GM19467 (cell line): ENCODE data around the gene MAST4.
"Not testable (repeated sequence)": the region's sequence is repeated elsewhere in the genome, so short reads cannot be mapped to it uniquely, and the experiment has no call there.

Experiments
- ATAC-seq: cut with Tn5 transposase; IDR thresholded peaks from one replicate; pipeline ENCODE4 v1.9.1; 2021; ENCODE audit warnings: mild to moderate bottlenecking, moderate library complexity; ENCODE audit not compliant: unreplicated experiment

MAST4 gene

DNA sequence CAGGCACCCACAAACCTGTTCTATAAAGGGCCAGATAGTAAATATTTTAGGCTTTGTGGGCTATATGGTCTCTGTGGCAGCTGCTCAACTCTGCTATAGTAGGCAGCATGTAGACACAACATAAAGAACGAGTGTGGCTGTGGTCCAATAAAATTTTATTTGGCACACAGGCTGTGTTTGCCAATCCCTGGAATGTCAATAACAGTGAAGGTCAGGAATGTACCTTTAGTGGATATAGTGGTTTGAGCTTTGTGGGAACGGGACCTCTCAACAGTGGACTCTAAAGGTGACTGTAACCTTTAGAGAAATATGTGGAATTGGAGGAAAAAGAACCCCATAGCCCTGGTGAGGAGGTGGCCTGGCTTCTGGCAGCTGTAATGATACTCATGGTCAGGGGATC is 145.2 kb downstream of the MAST4 start:
- no peak for ATAC-seq

DNA sequence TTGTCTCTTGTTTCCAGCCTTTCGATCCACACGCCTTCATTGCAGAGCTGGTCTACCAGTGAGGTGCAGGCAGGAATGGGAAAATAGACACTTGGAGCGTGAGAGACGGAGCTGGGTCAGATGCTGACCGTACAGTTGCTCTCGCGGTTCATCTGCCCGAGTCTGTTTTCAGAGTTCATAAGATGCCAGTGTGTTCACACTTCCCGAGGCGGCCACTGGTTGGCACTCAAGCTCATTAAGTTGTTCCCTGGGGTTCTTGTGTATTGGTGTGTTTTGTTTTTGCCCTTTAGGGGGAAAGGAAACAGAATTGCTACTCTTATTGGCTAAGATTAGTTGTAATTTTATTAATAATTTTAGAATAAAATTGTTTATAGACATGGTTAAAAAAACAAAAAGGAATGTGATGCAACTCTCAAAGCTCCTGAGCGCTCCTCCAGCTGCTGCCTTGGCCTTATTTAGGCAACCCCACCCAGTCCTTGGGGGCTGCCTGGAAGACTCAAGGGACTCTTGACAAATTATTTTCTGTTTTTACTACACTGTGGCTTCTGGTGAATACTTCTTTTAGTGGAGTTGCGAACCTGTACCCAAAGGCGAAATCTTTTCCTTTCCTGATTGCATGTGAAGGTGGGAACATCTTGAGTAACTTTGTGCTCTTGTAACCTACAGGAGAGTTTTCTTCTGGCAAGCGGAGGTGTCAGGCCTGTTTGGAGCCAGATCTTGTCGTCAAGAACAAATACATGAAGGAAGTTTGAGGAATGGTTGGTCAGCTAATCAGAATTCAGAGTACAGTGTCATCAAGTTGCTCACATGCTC is 146.1 kb downstream of the MAST4 start:
- ATAC-seq, result no peak

DNA sequence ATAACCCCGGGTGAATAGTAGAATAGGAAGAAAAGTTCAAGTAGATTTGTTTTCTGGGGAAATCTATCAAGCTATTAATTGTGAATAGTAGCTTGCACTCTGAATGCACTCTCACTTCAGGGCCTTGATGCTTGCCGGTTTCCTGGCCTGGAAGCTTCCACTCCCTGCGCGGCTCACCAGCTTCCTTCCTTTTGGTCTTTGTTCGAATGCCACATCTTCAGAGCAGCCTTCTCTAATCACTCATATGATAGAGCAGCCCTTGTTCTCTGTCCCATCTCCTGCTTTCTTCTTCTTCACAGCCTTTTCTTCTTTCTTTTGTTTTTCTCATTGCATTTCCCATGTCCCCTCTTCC is 146.7 kb downstream of the MAST4 start:
- no peak for ATAC-seq

DNA sequence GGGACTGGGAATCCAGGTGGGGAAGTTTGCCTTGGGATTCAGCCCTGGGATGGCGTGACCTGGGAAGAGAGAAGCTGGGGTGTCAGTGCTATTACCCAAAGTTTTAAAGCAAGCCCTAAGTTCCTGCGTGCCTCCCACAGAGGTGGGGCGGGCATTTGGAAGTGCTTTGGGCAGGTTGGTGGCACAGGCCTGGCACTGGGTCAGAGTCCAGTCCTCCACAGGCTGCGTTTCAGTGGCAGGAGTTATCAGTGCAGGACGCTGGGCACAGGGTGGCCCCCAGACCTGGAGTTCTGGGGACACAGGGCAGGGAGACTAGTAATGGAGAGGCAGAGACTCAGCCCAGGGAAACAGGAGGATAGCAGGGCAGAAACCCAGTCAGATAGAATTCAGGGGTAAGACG is 147.2 kb downstream of the MAST4 start:
- ATAC-seq, result no peak

DNA sequence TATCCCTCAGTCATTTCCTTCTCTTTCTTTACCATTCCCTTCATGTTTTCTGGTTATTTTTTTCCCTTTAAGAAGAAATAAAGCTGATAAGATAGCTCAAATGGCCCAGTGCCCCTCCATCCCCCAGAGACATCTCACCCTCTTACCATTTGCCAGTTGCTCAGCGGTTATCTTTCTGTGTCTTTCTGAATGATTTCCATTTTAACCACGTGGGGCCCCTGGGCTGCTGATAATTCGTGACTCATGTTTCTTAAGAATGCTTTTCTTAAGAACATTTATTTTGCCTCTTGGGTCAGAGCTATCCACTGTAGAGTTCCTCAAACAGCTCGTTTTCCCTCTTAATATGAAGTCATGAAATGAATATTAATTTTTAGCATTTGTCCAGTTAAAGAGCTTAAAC is 147.8 kb downstream of the MAST4 start:
- no peak for ATAC-seq

DNA sequence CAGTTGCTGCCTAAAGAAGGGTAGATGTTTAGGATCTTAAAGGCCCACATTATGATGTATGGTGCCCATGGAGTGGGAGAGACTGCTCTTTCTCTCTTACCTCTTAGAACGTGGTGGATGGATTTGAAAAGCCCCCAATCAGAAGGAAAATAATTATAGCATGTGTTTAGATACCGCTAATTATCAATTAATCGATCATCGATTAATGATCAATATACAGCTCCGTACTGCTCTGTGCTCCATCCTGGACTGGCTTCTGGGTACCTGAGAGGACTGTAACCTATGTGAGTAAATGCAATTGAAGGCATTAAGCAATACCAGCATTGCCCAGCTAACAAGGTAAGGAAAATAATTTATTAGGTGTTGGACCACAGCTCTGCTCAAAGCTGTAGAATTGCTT is 149.1 kb downstream of the MAST4 start:
- no peak for ATAC-seq

DNA sequence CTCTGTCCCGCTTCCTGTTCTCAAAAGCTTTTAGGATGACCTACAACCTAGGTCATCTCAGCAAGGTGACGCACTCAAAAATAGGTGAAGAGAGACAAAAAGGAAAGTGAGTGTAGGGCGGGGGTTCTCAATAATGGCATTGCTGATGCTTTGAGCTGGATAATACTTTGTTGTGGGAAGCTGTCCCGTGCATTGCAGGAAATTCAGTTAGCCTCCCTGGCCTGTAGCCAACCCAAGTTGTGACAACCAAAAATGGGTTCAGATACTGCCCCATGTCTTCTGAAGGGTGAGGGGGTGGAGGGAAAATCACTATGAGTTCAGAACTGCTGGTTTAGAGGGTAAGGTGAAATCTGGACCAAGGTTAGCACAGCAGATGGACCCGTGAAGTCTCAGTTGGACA is 151.4 kb downstream of the MAST4 start:
- ATAC-seq, result no peak

DNA sequence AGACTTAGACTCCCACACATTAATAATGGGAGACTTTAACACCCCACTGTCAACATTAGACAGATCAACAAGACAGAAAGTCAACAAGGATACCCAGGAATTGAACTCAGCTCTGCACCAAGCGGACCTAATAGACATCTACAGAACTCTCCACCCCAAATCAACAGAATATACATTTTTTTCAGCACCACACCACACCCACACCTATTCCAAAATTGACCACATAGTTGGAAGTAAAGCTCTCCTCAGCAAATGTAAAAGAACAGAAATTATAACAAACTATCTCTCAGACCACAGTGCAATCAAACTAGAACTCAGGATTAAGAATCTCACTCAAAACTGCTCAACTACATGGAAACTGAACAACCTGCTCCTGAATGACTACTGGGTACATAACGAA is 156.5 kb downstream of the MAST4 start:
- ATAC-seq, result not testable (repeated sequence)

DNA sequence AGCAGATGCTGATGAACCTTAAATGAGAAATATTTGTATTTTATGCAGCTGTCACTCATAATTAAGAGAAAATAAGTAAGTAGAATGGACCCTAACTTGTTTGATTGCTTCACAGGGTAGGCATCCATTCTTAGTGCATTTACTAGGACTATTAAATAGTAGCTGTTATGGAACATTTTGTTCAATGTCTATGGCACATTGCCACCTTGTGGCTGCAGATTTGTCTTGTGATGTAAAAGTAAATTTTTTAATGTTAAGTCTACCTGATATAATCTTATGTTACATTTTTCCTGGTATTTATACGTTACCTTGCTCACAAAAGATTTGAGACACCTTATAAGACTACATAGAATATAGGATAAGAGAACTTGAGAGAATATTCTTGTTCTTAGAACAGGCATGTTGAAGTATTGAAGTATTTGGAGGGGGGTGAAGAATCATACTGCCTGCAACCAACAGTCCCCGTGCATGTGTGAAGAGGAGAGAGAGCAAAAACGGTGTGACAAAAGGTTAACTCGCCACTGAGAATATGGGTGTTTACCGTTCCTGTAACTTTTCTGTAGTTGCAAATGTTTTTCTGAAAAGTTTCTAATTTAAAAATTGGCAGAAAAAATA is 161.1 kb downstream of the MAST4 start:
- ATAC-seq, result no peak

DNA sequence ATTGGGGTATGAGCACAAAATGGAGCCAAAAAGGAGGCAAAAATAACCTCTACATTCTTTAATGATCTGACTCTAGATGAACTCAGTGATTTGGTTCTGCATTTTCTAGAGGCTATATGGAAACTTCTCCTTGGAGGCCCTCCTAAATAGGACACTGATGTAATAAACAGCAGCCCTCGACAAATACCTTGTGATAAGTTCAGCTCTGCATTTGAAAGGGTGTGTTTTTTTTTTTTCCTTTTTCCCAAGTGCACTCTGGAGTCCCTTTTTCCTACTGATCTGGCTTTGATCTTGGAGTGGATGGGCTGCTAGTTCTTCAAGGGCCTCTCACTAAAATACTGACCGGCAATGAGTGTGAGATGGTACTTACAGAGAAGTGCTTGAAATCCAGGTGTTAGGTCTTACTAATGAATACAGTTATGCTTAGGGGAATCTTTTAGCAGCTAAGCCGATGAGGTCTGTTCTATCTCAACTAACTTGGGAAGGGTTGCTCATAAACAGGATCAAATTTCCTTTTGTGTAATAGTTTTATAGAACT is 161.7 kb downstream of the MAST4 start:
- no peak for ATAC-seq

DNA sequence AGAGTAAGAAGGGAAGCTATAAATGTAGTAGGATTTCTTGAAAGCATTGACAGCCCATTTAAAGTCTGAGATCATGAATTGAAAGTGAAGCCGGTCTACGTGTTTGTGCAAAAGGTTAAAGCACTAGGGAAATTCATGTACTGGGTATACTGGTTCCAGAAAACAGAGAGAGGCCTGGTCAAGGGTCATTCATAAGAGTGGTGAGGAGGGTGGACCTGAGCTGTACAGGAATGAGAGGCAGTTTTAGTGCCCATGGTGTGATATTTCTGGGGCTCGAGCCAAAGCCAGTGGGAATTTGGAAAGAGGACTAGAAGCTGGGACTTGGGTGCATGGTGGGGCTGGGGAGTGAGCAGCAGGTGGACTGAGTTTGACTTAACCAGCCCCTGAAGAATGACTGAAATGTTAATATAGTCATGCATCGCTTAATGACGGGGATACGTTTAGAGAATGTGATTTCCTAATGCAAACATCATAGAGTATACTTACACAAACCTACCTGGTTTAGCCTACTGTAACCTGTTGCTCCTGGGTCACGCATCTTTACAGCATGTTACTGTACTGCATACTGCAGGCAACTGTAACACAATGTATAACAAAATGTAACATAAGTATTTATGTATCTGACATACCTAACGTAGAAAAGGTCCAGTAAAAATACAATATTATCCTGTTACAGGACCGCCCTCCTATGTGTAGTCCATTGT is 173.0 kb downstream of the MAST4 start:
- no peak for ATAC-seq

DNA sequence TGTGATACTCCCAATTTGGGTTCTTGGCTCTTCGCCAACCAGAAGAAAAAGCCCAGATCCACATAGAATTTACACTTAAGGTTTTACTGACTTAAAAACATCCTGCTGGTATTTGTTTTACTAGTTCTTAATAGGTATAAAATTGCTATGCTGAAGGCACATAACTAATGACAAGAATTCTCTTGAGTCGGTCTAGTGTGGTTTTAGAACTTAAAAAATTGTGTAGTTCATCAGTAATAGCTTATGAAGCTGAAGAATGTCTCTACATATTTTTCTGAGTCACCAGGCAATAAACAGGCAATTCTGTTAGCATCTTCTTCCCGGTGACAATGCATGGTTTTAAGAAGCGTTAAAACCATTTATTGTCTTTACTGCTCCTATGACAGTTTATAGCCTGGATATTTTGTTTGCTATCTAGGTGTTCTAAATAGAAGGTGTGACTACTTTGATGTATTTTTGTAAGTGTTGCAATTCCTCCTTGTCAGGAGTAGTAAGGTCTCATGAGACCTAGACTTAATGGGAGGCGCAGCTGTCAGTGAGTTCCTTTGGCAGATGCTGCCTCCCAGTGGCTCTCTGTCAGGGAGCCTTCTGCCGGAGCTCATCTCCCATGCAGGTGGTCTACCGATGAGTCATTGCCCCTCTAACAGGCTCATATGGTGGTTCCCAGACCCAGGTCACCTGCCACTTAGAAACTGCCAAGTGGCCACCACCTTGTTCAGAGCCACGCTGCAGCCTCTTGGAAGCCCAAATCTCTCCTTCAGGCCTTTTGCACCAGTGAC is 173.8 kb downstream of the MAST4 start:
- ATAC-seq, result no peak

DNA sequence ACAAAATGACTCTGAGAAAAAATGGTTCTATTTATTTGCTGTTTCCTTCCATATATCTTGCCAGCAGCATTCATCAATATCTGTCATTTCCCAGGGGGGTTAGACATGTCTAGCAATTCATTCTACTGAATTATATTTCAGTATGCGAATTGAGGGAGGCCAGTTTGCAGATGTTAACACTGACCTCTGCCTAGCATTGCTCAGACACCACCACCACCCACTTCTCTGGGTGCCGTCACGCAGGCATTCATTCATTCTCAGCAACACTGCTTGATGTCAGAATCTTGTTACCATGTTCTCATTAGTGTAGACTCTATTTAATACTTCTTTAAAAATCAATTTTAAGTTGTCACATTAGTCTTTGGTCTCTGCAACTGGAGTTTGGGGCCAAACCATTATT is 181.7 kb downstream of the MAST4 start:
- no peak for ATAC-seq

DNA sequence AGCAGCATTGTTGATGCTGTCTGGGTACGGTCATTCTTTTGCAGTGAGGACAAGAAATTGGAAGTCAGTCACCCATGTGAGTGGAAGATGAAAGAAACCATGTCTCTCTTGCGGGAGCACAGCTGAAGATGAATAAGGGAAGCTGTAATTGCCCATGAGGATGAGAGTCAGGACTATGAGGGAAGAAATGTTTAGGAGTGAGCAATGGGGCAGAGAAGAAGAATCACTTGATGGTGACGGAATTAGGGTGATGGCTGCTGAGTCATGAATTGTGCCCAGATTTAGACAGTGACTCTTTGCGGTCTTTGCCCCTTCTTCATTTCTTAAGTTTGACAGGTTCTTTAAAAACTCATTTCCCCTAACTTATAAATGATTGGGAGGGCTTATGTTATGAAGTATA is 183.3 kb downstream of the MAST4 start:
- ATAC-seq, result no peak

DNA sequence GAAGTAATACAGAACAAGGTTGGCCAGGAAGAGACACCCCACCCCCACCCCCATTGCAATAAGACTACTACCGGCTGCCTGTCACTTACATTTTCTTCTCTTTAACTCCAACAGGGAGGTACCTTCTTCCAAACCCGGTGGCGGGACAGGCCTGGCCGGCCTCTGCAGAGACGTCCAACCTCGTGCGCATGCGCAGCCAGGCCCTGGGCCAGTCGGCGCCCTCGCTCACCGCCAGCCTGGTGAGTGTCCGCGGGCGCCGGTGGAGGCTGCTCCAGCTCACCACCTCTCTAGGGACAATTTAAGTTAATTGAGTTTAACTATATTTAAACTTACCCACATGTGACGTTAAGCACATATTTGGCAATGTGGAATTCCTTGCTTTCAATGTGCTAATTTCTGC is 192.4 kb downstream of the MAST4 start:
- ATAC-seq, result no peak

DNA sequence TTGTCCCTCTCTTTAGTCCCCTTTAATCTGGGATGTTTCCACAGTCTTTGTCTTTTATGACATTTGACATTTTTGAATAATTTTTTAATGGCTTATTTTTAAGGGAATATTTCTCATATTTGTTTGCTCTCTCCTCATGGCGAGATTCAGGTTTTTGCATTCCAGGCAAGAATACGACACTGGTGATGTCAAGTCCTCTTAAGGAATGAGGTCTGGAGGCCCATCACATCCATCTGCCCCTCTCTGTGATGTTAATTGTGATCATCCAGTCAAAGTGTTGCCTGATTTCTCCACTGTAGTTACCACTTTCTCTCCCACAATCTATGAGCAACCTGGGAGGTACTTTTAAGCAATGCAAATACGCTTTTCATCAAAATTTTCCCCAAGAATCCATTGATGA is 193.2 kb downstream of the MAST4 start:
- ATAC-seq, result no peak

DNA sequence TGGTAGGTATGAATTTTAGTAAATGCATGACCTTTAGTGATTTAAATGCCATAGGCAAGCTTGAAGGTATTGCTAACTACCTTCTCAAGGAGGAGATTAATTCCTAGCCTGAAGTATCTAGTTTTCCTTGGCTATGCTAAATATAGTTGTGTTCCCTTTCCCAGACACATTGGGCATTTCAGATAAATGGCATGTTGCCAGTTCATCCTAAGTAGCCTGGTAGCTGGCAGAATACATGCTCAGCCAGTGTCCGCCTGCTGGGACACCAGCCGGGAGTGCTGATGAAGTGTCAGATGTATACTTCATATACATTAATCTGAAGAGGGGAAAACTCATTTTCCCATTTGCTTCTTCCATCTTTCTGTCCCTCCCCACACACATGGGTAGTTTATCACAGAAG is 196.9 kb downstream of the MAST4 start:
- no peak for ATAC-seq

DNA sequence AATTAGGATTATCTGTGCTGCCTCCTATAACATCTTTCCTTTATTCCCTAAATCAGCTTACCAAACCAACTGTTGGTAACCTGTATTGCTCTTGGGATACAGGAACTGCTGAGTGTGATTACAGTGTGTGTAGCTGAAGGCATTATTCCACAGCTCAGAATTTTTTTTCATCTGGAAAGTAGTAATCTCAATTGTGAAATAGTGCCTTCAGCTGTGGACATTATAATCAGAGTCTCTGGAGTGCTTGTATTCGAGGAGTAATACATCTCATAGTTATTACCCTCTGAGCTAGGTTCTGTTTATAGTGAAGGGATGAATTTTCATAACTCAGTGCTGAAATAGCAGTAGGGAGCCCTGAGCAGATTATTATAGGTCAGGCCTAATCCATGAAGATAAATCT is 199.5 kb downstream of the MAST4 start:
- no peak for ATAC-seq

DNA sequence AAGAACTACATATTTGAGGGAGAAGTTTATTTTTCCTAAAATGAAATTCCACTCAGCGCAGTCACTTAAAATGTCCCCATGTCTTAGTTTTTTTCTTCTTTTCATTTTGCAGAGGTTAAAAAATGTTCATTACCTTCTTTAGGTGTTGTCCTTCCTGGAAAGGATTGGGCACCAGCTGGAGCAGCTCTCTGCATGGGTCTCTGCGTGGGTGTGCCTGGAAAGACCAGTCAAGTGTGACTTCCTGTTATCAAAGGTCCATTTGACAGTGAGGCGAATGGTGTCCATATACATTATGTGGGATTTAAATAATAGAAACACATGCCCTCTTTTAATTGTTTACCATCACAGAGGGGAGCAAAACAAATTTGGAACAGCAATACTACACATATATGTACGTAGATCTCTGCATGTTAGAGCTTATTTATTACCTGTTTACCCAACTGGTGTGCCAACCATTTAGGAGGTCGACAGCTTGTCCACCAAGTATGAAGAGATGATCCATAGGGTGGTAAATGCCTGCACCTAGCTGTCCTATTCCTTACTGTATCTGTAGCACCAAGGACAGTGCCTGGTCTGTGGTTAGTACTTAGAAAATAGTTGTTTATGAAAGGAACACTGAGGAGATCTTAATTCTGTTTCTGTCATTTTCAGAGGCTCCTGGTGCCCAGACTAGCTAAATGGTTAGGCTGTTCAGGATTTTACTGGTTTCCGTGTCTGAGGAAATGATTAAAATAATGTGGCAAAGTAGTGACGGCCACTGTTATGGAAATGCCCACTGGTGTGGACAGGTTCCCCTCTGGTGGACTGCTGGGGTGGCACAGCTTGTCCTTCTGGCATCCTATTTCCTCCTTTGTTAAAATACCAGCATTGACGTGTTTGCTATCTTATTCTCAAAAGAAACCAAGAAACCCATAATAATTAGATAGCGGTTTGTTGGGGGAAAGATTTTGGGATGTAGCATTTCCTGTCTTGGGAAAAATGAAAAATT is 200.4 kb downstream of the MAST4 start:
- no peak for ATAC-seq

DNA sequence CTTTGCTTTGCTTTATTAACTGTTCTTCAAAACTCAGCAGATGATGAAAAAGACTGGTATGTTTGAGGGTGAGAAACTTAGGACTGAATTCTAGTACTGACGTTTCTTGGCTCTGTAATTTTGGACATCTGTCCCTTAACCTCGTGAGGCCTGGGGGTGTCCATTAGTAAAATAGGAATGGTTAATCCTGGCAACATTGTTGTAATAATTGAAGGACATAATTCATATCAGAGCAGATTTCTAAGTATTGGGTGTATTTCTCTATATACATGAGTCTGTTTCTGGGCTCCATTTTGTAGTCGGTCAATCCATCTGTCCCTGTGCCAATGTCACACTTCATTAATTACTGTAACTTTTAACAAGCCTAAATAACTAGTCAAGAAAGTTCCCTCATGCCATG is 206.7 kb downstream of the MAST4 start:
- ATAC-seq, result no peak
